Activated naive CD4-positive, alpha-beta T cell treated with anti-CD3 and anti-CD28 coated beads for 36 hours (primary cell): ENCODE data around the gene STAT2. TPM values are rescaled to one million over a fixed set of nuclear protein-coding genes. Genes with fewer than 3 reads are reported as not detected.
"Not testable (repeated sequence)": the region's sequence is repeated elsewhere in the genome, so short reads cannot be mapped to it uniquely, and the experiment has no call there.

Experiments
- CTCF ChIA-PET: fragments of 350-600 bp; sonication (Branson Sonifier 250); formaldehyde crosslinking; loops from one replicate; lab custom pipeline; 2021; ENCODE audit warnings: antibody characterized with exemption; lab: Charles Lee
- DNase-seq: peaks from one replicate; pipeline ENCODE4 v3.0.0-alpha.2; 2020
- H3K27ac Mint-ChIP-seq: one replicate; pipeline ENCODE4 v1.8.0; 2021; ENCODE audit warnings: mild to moderate bottlenecking, mixed read lengths
- H3K27me3 Mint-ChIP-seq: one replicate; pipeline ENCODE4 v1.8.0; 2021; ENCODE audit warnings: low read depth, mixed read lengths
- H3K36me3 Mint-ChIP-seq: one replicate; pipeline ENCODE4 v1.8.0; 2021; ENCODE audit warnings: low read depth, mixed read lengths
- H3K4me1 Mint-ChIP-seq: one replicate; pipeline ENCODE4 v1.8.0; 2021; ENCODE audit warnings: low read depth, mixed read lengths
- H3K4me3 Mint-ChIP-seq: one replicate; pipeline ENCODE4 v1.8.0; 2021; ENCODE audit warnings: mild to moderate bottlenecking, moderate library complexity, mixed read lengths
- H3K9me3 Mint-ChIP-seq: one replicate; pipeline ENCODE4 v1.8.0; 2021; ENCODE audit warnings: mixed read lengths
- intact Hi-C: fragments of 100-400 bp; cut with micrococcal nuclease; formaldehyde crosslinking; loops from one replicate; pipeline ENCODE4 v1.15.1; 2023
- total RNA-seq, 2 experiments: library from RNA; stranded (reverse); gene quantifications; one replicate each; pipeline ENCODE4 v1.2.3, GENCODE V29; 2021

The STAT2 gene
- total RNA-seq, 2 experiments from 2014 or later: 109 to 119 TPM

DNA sequence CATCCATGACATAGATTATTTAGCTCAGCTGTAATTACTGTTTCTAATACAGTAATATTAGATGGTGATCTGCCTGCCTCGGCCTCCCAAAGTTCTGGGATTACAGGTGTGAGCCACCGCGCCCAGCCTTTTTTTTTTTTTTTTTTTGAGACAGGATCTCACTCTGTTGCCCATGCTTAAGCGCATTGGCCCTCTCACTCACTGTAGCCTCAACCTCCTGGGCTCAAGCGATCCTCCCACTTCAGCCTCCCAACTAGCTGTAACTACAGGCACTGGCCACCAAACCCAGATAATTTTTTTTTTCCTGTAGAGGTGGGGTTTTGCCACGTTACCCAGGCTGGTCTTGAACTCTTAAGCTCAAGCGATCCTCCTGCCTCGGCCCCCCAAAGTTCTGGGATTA lies 24.4 kb downstream of the STAT2 start:
- H3K36me3 Mint-ChIP-seq, DNase-seq, H3K27ac Mint-ChIP-seq, H3K9me3 Mint-ChIP-seq, H3K4me3 Mint-ChIP-seq, H3K27me3 Mint-ChIP-seq: not testable (repeated sequence)
- peaks cover 60% of the 10 kb centered on the region for H3K4me1 Mint-ChIP-seq
- intact Hi-C loops: loop anchor here (5.0 to 10.0 kb wide), 8 partner anchors 302 to 1923 kb away; partner anchors contain the start of genes DDIT3, DNAJC14, MBD6 and NEMP1
- CTCF ChIA-PET: interaction anchor here (0.8 to 4.2 kb wide), 4 partner anchors 8 to 113 kb away, joined by 5 to 18 read pairs (median 5); partner anchors contain the start of gene STAT2

DNA sequence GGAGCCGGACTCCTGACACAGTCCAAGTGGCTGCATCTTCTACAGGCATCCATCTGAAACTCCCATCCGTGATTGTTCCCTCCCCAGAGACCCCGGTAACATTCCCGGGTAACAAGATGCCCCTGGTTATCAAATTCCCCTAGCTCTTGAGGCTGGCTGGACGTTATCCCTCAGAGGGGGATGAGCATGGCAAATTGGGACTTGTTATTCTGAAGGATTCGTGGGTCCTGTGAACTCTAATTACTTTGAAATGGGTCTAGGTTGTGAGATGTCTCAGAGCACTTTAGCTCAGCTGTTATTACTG lies 25.5 kb downstream of the STAT2 start:
- H3K27me3 Mint-ChIP-seq: no peaks in the 10 kb centered on the region
- peaks cover 49% of the 10 kb centered on the region for H3K4me1 Mint-ChIP-seq
- CTCF ChIA-PET: interaction anchor here (0.6 to 4.2 kb wide), 4 partner anchors 9 to 50 kb away, joined by 3 to 18 read pairs (median 4); partner anchors contain the start of genes CNPY2 and STAT2

DNA sequence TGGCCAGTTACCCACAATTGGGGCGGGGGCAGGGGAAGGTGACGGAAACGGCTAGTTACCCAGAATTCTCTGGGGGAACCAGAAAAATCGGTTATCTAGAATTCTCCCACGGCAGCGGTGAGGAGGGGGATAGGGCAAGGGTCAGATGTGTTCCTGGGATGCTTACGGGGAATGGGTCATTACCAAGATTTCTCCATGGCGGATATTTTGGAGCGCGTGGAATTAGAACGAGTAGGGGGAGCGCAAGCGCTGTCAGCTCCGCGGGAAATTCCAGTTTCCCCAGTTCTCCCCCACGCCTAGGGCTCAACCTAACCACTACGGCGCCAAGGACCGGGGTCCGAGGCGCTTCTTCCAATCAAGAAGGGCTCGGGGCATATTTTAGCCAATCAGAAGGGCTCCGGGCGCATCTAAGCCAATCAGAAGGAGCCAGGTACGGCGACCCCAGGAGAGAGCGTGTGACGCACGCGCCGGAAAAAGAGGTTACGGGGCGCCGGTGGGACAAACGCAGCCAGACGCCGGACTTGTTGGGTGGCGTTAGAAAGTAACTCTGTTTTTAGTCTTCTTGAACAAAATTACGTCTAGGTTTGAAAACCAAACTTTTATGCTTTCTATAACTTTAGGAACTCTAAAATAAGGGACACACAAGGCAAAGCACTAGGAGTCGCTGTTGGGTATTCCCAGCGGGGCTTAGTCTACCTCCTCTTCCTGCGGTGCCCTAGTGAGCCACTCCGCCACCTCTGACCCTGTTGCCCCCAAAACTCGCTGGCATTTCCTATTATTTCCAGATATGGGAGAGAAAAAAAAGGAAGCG lies 26.0 kb downstream of the STAT2 start, which contains the start of gene PAN2:
PAN2 (minus strand) TSS at position 322 of the 811 bp plus-strand sequence. CDS start 906 bp downstream, outside the sequence.
- intact Hi-C loops: loop anchor here (1.0 to 10.0 kb wide), 15 partner anchors 13 to 1349 kb away; partner anchors contain the start of genes CS, DDIT3, MBD6 and NEMP1
- CTCF ChIA-PET: interaction anchor here (0.5 to 4.2 kb wide), 9 partner anchors 10 to 248 kb away, joined by 3 to 18 read pairs (median 4); partner anchors contain the start of genes CNPY2 and STAT2

More for the DNA sequence above, 25.5 kb downstream of the STAT2 start:
- H3K36me3 Mint-ChIP-seq: peaks cover 9% of the 10 kb centered on the region
- H3K4me3 Mint-ChIP-seq: peak overlapping the region; percentile 97
- intact Hi-C loops: loop anchor here (1.0 to 10.0 kb wide), 13 partner anchors 18 to 1350 kb away; partner anchors contain the start of genes CS, DDIT3, MBD6 and NEMP1
- no peaks in the 10 kb centered on the region for H3K9me3 Mint-ChIP-seq
- H3K27ac Mint-ChIP-seq: peak overlapping the region; percentile 100
- no peak for DNase-seq

GRCh38 chr12:56333197-56333678 lies 26.7 kb downstream of the STAT2 start:
- DNase-seq: no peak
- peaks cover 37% of the 10 kb centered on the region for H3K4me1 Mint-ChIP-seq
- CTCF ChIA-PET: interaction anchor here (0.5 to 4.2 kb wide), 5 partner anchors 12 to 143 kb away, joined by 3 to 18 read pairs (median 5); partner anchors contain the start of gene STAT2
- intact Hi-C loops: loop anchor here (1.0 to 10.0 kb wide), 6 partner anchors 12 to 1348 kb away; partner anchors contain the start of genes DDIT3, MBD6, NEMP1 and RAB5B
- H3K4me3 Mint-ChIP-seq: peak overlapping the region; percentile 97
- H3K27ac Mint-ChIP-seq: peak overlapping the region; percentile 100
- peaks cover 4% of the 10 kb centered on the region for H3K36me3 Mint-ChIP-seq
- H3K9me3 Mint-ChIP-seq: no peaks in the 10 kb centered on the region
- H3K27me3 Mint-ChIP-seq: no peaks in the 10 kb centered on the region

More for the DNA sequence above, 26.0 kb downstream of the STAT2 start, which contains the start of gene PAN2:
- Mint-ChIP-seq H3K27ac (peak within 1 kb of the TSS; percentile 100), H3K27me3 (no peaks in the 10 kb centered on the region), H3K9me3 (no peaks in the 10 kb centered on the region), H3K36me3 (peaks cover 6% of the 10 kb centered on the region), H3K4me1 (peaks cover 44% of the 10 kb centered on the region), H3K4me3 (peak within 1 kb of the TSS; percentile 97)
- DNase-seq: peak; percentile 98

DNA sequence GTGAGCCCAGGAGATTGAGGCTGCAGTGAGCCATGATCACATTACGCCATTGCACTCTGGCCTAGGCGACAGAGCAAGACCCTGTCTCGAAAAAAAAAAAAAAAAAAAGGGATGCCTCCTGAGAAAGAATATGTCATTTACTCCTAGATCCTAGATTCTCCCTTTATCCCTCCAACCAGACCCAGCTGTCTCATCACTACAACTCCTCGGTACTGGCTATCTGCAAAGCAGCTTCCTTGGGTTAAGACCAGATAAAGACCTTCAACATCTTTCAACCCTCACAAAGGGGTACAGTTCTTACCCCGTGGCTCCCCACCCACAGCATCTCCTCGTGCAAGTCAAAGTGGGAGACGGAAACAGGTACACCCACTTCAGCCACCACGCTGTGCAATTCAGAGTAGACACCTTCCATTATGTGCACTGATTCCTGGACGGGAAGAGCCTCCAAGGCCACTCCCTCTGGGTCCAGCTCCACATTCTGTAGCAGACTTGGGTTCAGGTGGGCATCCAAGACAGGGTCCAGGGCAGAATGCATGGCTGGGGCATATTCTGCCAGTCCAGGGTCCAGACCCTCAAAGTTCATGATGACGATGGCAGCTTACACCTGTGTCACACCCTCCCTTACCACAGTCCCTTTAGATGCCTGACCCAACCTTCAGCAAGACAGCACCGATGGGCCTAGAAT lies 27.3 kb downstream of the STAT2 start:
- Mint-ChIP-seq H3K4me1 (peaks cover 32% of the 10 kb centered on the region), H3K36me3 (peaks cover 4% of the 10 kb centered on the region), H3K27ac (peak overlapping the region; percentile 100), H3K9me3 (no peaks in the 10 kb centered on the region), H3K27me3 (no peaks in the 10 kb centered on the region), H3K4me3 (peak overlapping the region; percentile 97)
- CTCF ChIA-PET: interaction anchor here (1.0 to 4.2 kb wide), 4 partner anchors 9 to 131 kb away, joined by 3 to 18 read pairs (median 6); partner anchors contain the start of gene STAT2
- DNase-seq: peak; percentile 12
- intact Hi-C loops: loop anchor here (1.0 to 10.0 kb wide), 6 partner anchors 11 to 1348 kb away; partner anchors contain the start of genes DDIT3, MBD6, NEMP1 and RAB5B

DNA sequence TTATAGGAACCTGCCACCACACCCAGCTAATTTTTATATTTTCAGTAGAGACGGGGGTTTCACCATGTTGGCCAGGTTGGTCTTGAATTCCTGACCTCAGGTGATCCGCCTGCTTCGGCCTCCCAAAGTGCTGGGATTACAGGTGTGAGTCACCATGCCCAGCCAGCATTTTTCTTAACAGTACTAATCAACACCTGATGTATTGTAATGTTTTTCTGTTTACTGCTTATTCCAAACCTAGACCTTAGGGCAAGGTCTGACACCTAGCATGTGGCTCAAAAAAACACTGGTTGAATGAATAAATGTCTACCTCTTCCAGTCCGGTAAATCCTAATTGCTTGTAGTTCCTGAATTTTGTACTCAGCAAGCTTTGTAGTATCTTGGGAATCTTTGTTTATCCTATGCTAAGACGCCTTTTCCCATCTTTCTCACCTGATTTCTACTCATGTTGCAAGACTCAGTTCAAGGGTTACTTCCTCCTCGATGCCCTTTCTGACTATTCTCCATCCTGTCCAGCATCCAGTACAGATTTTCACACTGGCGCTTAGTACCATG lies 28.9 kb downstream of the STAT2 start:
- Mint-ChIP-seq H3K36me3 (peaks cover 10% of the 10 kb centered on the region), H3K9me3 (no peaks in the 10 kb centered on the region), H3K4me3 (no peak overlapping the region), H3K27me3 (no peaks in the 10 kb centered on the region), H3K27ac (no peak overlapping the region), H3K4me1 (peaks cover 20% of the 10 kb centered on the region)
- CTCF ChIA-PET: no interaction called here
- DNase-seq: no peak
- intact Hi-C loops: loop anchor here (10.0 kb wide), 4 partner anchors 356 to 1346 kb away; partner anchors contain the start of genes DDIT3, MBD6, NEMP1 and RAB5B

DNA sequence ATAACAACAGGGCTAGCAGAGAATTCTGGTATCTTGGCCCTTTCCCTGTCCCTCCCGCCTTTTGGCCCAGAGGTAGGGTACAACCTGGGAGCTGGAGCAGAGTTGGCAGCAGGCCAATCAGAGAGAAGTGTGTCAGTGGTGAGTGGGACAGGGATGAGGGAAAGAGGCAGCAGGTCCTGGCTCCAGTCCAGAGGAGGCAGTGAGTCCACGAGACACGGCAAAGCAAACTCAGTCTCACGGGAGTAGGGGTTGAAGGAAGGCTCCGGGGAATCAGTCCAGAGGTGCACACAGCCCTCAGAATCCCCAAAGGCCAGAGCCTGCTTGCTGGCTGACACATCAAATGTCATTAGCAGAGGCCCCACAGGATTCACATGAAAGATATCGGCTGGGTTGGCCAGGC lies 33.4 kb downstream of the STAT2 start:
- H3K27ac Mint-ChIP-seq: no peak overlapping the region
- CTCF ChIA-PET: interaction anchor here (0.6 kb wide), 1 partner anchor 9 kb away, joined by 3 read pairs; no protein-coding TSS in a partner anchor
- DNase-seq: no peak
- H3K27me3 Mint-ChIP-seq: no peaks in the 10 kb centered on the region
- H3K36me3 Mint-ChIP-seq: peaks cover 21% of the 10 kb centered on the region
- H3K9me3 Mint-ChIP-seq: no peaks in the 10 kb centered on the region
- H3K4me1 Mint-ChIP-seq: peaks cover 3% of the 10 kb centered on the region
- H3K4me3 Mint-ChIP-seq: no peak overlapping the region
- intact Hi-C loops: no loop called here

DNA sequence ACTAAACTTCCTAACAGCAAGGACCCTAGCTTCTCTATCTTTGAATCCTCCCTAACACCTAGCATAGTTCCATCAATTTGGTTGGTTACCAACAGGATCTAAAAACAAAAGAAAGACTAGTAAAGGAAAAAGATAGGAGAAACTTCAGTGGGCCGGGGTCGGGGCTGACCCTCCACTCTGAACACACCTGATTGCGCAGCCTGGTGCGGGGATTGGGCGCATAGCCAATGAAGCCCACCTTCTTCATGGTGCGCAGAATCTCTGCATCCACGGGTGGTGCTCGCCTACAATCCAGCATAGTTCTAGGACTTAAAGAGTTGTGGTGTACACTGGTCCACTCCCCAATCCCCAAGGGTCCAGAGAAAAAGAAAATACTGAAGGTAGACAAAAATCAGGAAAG lies 33.8 kb downstream of the STAT2 start:
- Mint-ChIP-seq H3K4me1 (no peaks in the 10 kb centered on the region), H3K9me3 (no peaks in the 10 kb centered on the region), H3K4me3 (no peak overlapping the region), H3K27ac (no peak overlapping the region), H3K36me3 (peaks cover 20% of the 10 kb centered on the region), H3K27me3 (no peaks in the 10 kb centered on the region)
- intact Hi-C loops: no loop called here
- DNase-seq: no peak
- CTCF ChIA-PET: interaction anchor here (0.8 to 1.3 kb wide), 2 partner anchors 10 to 134 kb away, joined by 3 to 4 read pairs; partner anchors contain the start of gene CNPY2

GRCh38 chr12:56324206-56324605 lies 35.7 kb downstream of the STAT2 start:
- CTCF ChIA-PET: interaction anchor here (0.8 kb wide), 1 partner anchor 140 kb away, joined by 5 read pairs; no protein-coding TSS in a partner anchor
- Mint-ChIP-seq H3K36me3 (peaks cover 22% of the 10 kb centered on the region), H3K27me3 (no peaks in the 10 kb centered on the region), H3K27ac (no peak overlapping the region), H3K4me1 (no peaks in the 10 kb centered on the region), H3K4me3 (no peak overlapping the region), H3K9me3 (no peaks in the 10 kb centered on the region)
- no peak for DNase-seq
- intact Hi-C loops: no loop called here

- intact Hi-C loops: loop anchor here (1.0 kb wide), 1 partner anchor 12 kb away; the partner anchor contains the start of gene PAN2
- not testable (repeated sequence) for H3K4me1 Mint-ChIP-seq, H3K27me3 Mint-ChIP-seq, DNase-seq, H3K4me3 Mint-ChIP-seq, H3K9me3 Mint-ChIP-seq
- H3K27ac Mint-ChIP-seq: peak overlapping the region; percentile 17
- CTCF ChIA-PET: interaction anchor here (0.7 to 2.0 kb wide), 2 partner anchors 11 to 38 kb away, joined by 4 to 8 read pairs; partner anchors contain the start of genes PAN2 and STAT2
- H3K36me3 Mint-ChIP-seq: peaks cover 20% of the 10 kb centered on the region
These were observed 38.3 kb downstream of the STAT2 start for GRCh38 chr12:56321610-56322009.

DNA sequence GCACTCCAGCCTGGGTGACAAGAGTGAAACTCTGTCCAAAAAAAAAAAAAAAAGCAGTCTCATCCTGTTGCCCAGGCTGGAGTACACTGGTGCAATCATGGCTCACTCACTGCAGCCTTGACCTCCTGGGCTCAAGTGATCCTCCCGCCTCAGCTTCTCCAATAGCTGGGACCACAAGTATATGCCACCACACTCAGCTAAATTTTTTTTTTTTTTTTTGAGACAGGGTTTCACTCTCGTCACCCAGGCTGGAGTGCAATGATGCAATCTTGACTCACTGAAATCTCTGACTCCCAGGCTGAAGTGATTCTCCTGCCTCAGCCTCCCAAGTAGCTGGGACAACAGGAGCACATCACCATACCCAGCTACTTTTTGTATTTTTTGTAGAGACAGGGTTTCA lies 38.9 kb downstream of the STAT2 start:
- Mint-ChIP-seq H3K4me3 (no peak overlapping the region), H3K27me3 (no peaks in the 10 kb centered on the region), H3K4me1 (peaks cover 5% of the 10 kb centered on the region), H3K9me3 (no peaks in the 10 kb centered on the region), H3K27ac (peak overlapping the region; percentile 70), H3K36me3 (peaks cover 16% of the 10 kb centered on the region)
- DNase-seq: peak; percentile 50
- CTCF ChIA-PET: interaction anchor here (0.7 to 2.0 kb wide), 3 partner anchors 12 to 39 kb away, joined by 3 to 8 read pairs (median 4); partner anchors contain the start of genes PAN2 and STAT2
- intact Hi-C loops: loop anchor here (1.0 kb wide), 1 partner anchor 12 kb away; the partner anchor contains the start of gene PAN2
